HK-2 (cell line): ENCODE data around the gene ATP11B.

Experiments used
- DNase-seq: peaks from one replicate; pipeline ENCODE4 v3.0.0-alpha.2; 2018; ENCODE audit not compliant: unreplicated experiment

ATP11B gene

DNA sequence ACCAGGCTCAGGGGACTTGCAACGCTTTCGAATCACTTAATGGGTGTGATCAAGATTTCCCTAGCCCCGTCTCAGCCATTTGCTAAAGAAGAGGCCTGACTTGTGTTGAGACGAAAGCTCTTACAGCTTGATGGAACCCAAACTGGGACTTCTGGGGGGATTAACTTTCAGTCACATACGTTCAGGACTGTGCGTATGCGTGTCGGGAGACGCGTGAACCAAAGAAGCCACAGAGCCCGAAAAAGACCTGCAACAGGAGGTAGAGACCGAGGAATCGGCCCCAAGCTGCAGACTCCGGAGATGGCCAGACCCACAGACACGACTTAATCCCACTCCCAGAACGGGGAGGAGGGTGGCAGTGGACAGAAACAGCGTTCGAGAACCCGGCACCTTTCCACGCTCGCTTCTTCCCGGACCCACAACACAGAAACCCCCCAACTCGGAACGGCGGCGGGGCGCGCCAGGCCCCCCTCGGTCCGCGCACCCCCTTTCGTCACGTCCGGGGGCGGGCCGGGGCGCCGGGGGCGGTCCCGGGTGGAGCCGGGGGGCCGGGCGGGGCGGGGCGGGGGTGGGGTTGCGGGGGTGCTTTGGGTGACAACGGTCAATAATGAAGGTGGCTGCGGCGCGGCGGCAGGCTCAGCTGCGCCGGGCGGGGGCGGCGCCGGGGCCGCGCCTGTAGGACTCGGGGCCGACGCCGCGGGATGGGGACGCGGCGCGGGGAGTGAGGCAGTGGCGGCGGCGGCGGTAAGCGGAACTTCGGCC lies at the start of gene ATP11B:
ATP11B (plus strand) TSS at position 604 of the 762 bp plus-strand sequence. CDS start 256 bp downstream, outside the sequence.
- peak; percentile 85 for DNase-seq

DNA sequence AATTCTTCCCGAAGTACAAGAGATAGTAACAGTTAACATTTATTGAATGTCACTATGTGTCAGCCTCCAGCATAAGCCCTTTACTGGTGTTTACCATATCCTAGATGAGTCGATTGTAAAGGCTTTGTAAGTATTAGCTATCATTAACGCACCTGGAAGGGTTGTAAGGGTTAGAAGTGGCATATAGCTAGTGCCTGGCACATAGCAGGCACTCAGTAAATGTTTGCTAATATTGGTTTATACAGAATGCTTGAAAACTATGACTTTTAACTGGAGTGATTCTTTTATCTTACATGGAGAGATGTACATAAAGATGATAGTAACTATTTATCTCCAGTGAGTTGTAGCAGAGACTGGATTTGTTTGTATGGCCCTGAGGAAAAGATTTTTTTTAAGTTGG lies 46.3 kb upstream of the ATP11B start:
- DNase-seq = no peak

DNA sequence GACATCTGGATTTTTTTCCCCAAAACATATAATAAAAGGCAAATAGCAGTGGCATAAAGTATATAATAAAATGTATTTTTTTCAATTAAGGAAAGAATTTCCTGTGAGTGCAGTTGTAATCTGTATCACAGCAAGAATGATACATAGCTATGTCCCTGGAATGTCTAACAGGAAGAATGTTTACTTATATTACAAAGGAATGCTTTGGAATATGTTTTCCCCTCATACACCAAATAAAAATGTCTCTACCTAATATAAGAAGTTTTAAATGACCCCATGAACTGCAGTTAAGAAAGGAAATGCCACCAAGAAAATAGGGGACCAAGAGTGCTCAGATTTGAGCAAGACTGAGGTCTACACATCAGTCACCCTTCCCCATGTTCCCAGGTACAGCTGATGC lies 38.0 kb upstream of the ATP11B start:
- DNase-seq = no peak

GRCh38 chr3:182755712-182756111 lies 37.6 kb upstream of the ATP11B start:
- no peak for DNase-seq

DNA sequence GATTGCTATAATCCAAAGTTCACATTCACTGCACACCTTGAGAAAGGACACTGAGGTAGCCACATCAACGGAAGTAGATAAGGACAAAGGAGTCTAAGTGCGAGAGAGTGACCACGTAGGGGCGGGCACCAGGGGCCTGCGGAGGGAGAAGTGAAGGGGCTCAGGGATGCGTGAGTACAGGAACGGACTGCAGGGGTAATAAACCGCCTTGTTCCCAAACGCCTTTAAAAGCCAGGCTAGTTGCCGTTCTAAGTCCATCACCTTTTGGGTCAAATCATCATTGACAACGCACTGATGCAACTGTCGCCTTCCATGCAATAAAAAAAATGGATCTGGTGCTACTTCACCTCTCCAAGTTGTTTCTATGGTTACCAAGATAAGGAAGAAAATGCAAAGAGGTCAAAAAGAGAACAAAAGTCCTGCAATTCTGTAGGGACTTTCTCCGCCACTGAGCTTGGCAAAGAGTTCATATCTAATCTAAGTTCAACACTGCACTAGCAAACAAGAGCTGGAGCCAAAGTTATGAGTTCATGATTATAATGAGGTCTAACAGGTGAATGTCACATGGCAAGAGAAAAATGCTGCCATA lies 32.6 kb upstream of the ATP11B start:
- DNase-seq = no peak

DNA sequence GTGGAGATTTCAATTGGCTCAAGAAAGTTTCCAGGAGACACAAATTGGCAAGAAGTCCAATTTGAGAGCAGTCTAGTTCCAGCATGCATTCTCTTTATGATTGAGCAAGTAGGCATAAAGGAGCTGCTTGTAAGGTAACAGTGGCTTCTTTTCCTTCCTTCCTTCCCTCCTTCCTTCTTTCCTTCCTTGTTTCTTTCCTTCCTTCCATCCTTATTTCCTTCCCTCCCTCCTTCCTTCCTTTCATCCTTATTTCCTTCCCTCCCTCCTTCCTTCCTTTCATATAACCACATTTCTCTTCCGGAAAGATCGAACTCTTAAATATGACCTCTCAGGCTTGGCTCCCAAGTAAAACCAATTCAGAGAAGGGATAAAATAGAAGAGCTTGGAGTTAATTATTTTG lies 29.4 kb upstream of the ATP11B start:
- DNase-seq = no peak

DNA sequence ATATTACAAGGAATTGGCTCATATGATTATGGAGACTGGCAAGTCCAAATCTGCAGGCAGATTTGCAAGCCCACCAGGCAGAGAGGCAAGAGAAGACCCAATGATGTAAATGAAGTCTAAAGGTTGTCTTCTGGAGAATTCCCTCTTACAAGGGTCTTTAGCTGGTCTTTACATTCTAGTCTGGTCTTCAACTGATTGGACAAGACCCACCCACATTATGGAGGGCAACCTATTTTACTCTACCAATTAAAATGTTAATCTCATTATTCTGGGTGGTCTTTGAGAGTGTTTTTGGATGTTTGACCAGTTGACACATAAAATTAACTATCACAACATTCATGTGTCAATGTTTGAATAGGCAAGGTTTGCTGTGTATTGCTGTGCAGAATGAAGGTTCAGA lies 28.0 kb upstream of the ATP11B start:
- DNase-seq = no peak

- DNase-seq = no peak
These were observed 27.2 kb upstream of the ATP11B start for GRCh38 chr3:182766099-182766498.

- no peak for DNase-seq
These were observed 24.9 kb upstream of the ATP11B start for GRCh38 chr3:182768413-182768812.

GRCh38 chr3:182769673-182770072 lies 23.6 kb upstream of the ATP11B start:
- DNase-seq = no peak

DNA sequence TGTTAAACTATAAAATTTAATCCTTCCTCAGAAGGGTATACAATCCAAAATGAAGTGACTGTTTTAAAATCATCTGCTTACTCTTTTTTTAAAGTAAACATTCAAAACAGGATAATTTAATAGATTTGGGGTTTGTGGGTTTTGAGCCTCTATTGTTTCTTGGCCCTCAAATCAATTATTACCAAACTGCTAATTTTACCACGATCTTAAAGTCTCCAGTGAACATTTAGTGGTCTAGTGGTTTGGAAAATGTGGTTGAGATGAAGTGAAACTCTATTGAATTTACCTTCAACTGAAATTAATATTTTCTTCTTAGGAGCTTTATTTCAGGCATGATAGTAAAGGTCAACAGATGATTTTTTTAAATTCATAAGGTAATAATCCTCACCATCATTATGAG lies 11.2 kb upstream of the ATP11B start:
- no peak for DNase-seq

- no peak for DNase-seq
These were observed 10.2 kb upstream of the ATP11B start for GRCh38 chr3:182783106-182783505.

DNA sequence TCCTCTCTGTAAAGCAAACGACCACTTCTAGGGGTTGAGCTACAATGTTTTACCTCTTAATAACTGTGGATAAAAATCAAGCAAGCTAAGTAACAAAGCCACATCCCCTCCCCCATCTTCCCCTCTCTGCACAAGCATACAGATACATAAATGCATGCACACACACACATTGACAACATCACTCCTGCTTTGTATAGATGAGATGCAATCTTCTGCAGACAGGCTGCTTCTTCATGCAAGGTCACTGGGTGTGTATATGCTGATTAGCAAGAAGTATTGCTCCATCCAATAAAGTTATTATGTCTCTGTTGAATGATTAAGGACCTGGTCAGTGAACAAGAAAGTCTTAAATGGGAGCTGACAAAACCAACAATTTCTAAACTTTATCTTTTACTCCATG lies 8.8 kb upstream of the ATP11B start:
- DNase-seq = no peak

GRCh38 chr3:182785142-182785541 lies 8.2 kb upstream of the ATP11B start:
- no peak for DNase-seq

- DNase-seq = no peak
These were observed 7.5 kb upstream of the ATP11B start for GRCh38 chr3:182785756-182786155.

- DNase-seq = no peak
These were observed 6.6 kb upstream of the ATP11B start for GRCh38 chr3:182786564-182787196.

DNA sequence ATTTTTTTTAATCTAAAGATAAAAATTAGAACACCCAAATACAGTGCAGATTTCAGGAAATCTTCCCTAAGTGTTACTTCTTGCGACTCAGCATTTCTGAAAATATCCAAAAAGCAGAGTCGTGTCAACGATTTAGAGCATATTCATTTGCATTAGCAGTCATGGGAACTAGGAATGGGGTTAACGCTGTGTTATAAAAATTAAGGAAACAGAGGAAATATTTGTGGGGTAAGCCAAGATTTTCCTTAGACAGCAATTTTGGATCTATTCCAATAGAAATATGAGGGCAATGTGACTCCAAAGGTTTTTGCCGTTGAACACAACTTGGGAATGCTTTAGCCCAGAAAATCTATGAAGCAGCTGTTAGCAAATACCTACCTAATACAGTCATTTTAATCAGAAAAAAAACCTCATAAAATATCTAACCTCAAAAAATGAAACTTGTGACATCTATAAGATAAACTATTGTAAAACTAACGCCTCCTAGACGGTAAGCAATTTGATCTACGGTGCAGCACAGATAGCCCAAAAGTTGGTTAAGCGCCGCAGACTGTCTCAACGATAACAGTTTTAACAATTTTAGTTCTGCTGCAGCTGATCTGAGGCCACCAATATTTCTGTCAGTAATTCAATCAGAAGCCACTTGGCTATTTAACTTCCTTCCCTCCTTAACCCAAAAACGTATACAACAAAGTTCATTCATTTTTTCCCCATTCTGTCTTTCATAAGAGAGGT lies 5.8 kb upstream of the ATP11B start:
- DNase-seq = no peak

- no peak for DNase-seq
These were observed 3.9 kb upstream of the ATP11B start for GRCh38 chr3:182789371-182789770.

DNA sequence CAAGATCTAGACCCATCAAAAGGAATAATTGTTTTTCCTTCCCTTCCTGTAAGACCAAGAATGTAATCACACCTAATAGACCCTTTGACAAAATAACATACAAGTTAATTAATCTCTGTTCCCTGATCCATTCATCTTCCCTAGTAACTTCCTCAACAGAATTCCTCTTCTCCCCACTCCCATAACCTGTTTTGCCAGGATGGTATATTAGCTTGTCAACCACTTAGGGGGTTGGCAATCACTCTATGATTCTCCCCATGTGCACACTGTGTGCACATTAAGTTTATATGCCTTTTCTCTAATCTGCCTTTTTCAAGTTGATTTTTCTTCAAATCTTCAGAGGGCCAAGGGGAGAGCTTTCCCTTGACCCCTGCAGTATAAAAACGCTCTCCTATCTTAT lies 2.7 kb upstream of the ATP11B start:
- DNase-seq = no peak

DNA sequence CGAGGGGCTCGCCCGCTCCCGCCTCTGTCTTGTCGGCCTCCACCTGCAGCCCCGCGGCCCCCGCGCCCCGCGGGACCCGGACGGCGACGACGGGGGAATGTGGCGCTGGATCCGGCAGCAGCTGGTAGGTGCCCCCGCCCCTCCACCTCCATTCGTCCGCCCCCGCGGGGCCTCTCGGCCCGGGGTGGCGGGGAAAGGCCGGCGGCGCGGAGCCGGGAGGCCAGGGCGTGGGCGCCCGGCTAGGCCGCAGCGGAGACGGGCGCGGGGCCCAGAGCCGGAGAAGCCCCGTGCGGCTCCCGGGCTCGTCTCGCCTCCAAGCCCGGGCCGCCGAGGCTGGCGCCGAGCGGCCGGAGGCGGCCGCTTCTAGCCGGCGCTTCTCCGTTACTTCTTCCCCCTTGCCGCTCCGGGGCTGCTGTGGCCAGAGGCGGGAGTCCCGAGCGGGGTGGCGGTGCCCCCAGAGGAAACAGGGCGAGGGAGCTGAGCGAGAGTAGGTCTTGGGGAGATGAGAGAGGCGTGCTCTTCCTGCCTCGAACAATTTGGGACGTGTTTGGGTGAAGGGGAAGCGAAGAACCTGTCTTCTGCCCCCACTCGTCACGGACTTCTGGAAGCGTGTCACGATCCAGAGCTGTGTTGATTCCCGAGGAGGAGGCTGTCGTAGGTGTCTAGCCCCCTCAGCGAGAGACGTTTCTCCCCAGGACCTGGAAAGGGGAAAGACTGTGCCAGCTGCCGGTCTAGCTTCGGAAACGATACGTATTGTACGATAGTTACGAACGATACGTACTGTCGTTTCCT lies 555 bp downstream of the ATP11B start:
- peak; percentile 67 for DNase-seq
